NCI-H2196 treated with DMSO at 0.1 percent for 48 hours (cell line): Measurements from ENCODE around the gene PBRM1.

Experiments used
- DNase-seq: peaks from one replicate; lab custom pipeline; 2025; ENCODE audit not compliant: unreplicated experiment; lab: John Stamatoyannopoulos, UW

The PBRM1 gene

GRCh38 chr3:52574056-52574965 lies 111.4 kb downstream of the PBRM1 start:
- DNase-seq, result no peak

- DNase-seq, result no peak
These were observed 113.5 kb downstream of the PBRM1 start for GRCh38 chr3:52572221-52572620.

- no peak for DNase-seq
These were observed 115.6 kb downstream of the PBRM1 start for GRCh38 chr3:52570076-52570475.

GRCh38 chr3:52568069-52568468 lies 117.6 kb downstream of the PBRM1 start:
- no peak for DNase-seq

- no peak for DNase-seq
These were observed 121.7 kb downstream of the PBRM1 start for GRCh38 chr3:52563984-52564383.

- DNase-seq, result no peak
These were observed 124.5 kb downstream of the PBRM1 start for GRCh38 chr3:52561028-52561747.

GRCh38 chr3:52558436-52558835 lies 127.3 kb downstream of the PBRM1 start:
- no peak for DNase-seq

- DNase-seq, result no peak
These were observed 128.4 kb downstream of the PBRM1 start for GRCh38 chr3:52557011-52557960.

GRCh38 chr3:52555056-52555455 lies 130.7 kb downstream of the PBRM1 start:
- no peak for DNase-seq

GRCh38 chr3:52554026-52554755 lies 131.5 kb downstream of the PBRM1 start:
- no peak for DNase-seq

GRCh38 chr3:52552089-52552488 lies 133.6 kb downstream of the PBRM1 start:
- DNase-seq, result no peak

- DNase-seq, result no peak
These were observed 134.6 kb downstream of the PBRM1 start for GRCh38 chr3:52551118-52551517.

- no peak for DNase-seq
These were observed 138.6 kb downstream of the PBRM1 start for GRCh38 chr3:52547143-52547542.

- DNase-seq, result no peak
These were observed 139.4 kb downstream of the PBRM1 start for GRCh38 chr3:52546111-52546901.

- DNase-seq, result no peak
These were observed 140.8 kb downstream of the PBRM1 start for GRCh38 chr3:52544937-52545336.

- DNase-seq, result no peak
These were observed 144.7 kb downstream of the PBRM1 start for GRCh38 chr3:52541050-52541449.

- DNase-seq, result no peak
These were observed 146.6 kb downstream of the PBRM1 start for GRCh38 chr3:52539010-52539653.

GRCh38 chr3:52537726-52538421 lies 147.8 kb downstream of the PBRM1 start:
- DNase-seq, result no peak
